Subcutaneous abdominal adipose tissue (tissue), 5 donors: ENCODE data around the gene HMGN1.

Experiments used
- H3K27ac ChIP-seq: one replicate; pipeline ENCODE4 v1.7.0; 2013; ENCODE audit warnings: low read depth, mild to moderate bottlenecking, inconsistent platforms, low read length, moderate library complexity
- H3K27me3 ChIP-seq, 5 donors: one replicate each; pipeline ENCODE4 v1.7.0; 2013; ENCODE audit warnings: low read length in 5 of 5, inconsistent platforms in 1 of 5; ENCODE audit not compliant: control insufficient read depth in 5 of 5, insufficient read depth in 4 of 5
- H3K36me3 ChIP-seq, 5 donors: one replicate each; pipeline ENCODE4 v1.7.0; 2013; ENCODE audit warnings: low read length in 5 of 5; ENCODE audit not compliant: control insufficient read depth in 5 of 5, insufficient read depth in 5 of 5
- H3K4me1 ChIP-seq, 5 donors: one replicate each; pipeline ENCODE4 v1.7.0; 2013; ENCODE audit warnings: low read length in 5 of 5, mild to moderate bottlenecking in 3 of 5, moderate library complexity in 1 of 5; ENCODE audit not compliant: control insufficient read depth in 5 of 5, insufficient read depth in 5 of 5
- H3K4me3 ChIP-seq, 5 donors: one replicate each; pipeline ENCODE4 v1.7.0; 2013; ENCODE audit warnings: low read length in 5 of 5, low read depth in 1 of 5
- H3K9ac ChIP-seq, 5 donors: one replicate each; pipeline ENCODE4 v1.7.0; 2013; ENCODE audit warnings: low read length in 5 of 5, mild to moderate bottlenecking in 4 of 5, moderate library complexity in 3 of 5
- H3K9me3 ChIP-seq, 5 donors: one replicate each; pipeline ENCODE4 v1.7.0; 2013; ENCODE audit warnings: low read length in 5 of 5; ENCODE audit not compliant: control insufficient read depth in 5 of 5
- donor health status: healthy.
- donor health status: healthy.
- donor health status: healthy.
- donor health status: healthy.
- donor health status: healthy.

HMGN1 gene

GRCh38 chr21:39339231-39339630 is 9.7 kb downstream of the HMGN1 start:
- H3K9ac ChIP-seq = no peak overlapping the region
- H3K27ac ChIP-seq = no peak overlapping the region
- no peaks in the 10 kb centered on the region for H3K27me3 ChIP-seq
- H3K36me3 ChIP-seq = peaks cover 13 to 22% (median 15%) of the 10 kb centered on the region in 5 donors
- no peak overlapping the region for H3K4me3 ChIP-seq
- H3K4me1 ChIP-seq = no peaks in the 10 kb centered on the region
- no peaks in the 10 kb centered on the region for H3K9me3 ChIP-seq

- no peaks in the 10 kb centered on the region for H3K9me3 ChIP-seq
- no peaks in the 10 kb centered on the region for H3K4me1 ChIP-seq
- H3K4me3 ChIP-seq = no peak overlapping the region
- no peaks in the 10 kb centered on the region for H3K27me3 ChIP-seq
- peaks cover under 1 to 9% (median 4%) of the 10 kb centered on the region in 5 donors for H3K36me3 ChIP-seq
- no peak overlapping the region for H3K27ac ChIP-seq
- no peak overlapping the region for H3K9ac ChIP-seq
These were observed 12.4 kb downstream of the HMGN1 start for GRCh38 chr21:39336457-39337008.

- H3K9me3 ChIP-seq = no peaks in the 10 kb centered on the region
- H3K4me1 ChIP-seq = no peaks in the 10 kb centered on the region
- H3K27ac ChIP-seq = no peak overlapping the region
- H3K4me3 ChIP-seq = no peak overlapping the region
- no peaks in the 10 kb centered on the region for H3K36me3 ChIP-seq
- no peak overlapping the region for H3K9ac ChIP-seq
- no peaks in the 10 kb centered on the region for H3K27me3 ChIP-seq
These were observed 14.3 kb downstream of the HMGN1 start for GRCh38 chr21:39334611-39335010.

GRCh38 chr21:39332175-39332574 is 16.7 kb downstream of the HMGN1 start:
- no peak overlapping the region for H3K9ac ChIP-seq
- no peaks in the 10 kb centered on the region for H3K4me1 ChIP-seq
- no peak overlapping the region for H3K4me3 ChIP-seq
- H3K27ac ChIP-seq = no peak overlapping the region
- H3K36me3 ChIP-seq = no peaks in the 10 kb centered on the region
- H3K27me3 ChIP-seq = peaks cover 0 to under 1% (median 0%) of the 10 kb centered on the region in 5 donors
- H3K9me3 ChIP-seq = no peaks in the 10 kb centered on the region

GRCh38 chr21:39330001-39330400 is 18.9 kb downstream of the HMGN1 start:
- H3K9ac ChIP-seq = no peak overlapping the region
- no peak overlapping the region for H3K4me3 ChIP-seq
- no peaks in the 10 kb centered on the region for H3K4me1 ChIP-seq
- peaks cover 0 to 5% (median 0%) of the 10 kb centered on the region in 5 donors for H3K27me3 ChIP-seq
- no peaks in the 10 kb centered on the region for H3K36me3 ChIP-seq
- no peak overlapping the region for H3K27ac ChIP-seq
- H3K9me3 ChIP-seq = no peaks in the 10 kb centered on the region

GRCh38 chr21:39327727-39328126 is 21.2 kb downstream of the HMGN1 start:
- no peak overlapping the region for H3K4me3 ChIP-seq
- H3K9ac ChIP-seq = no peak overlapping the region
- H3K36me3 ChIP-seq = no peaks in the 10 kb centered on the region
- peaks cover 0 to 5% (median 0%) of the 10 kb centered on the region in 5 donors for H3K27me3 ChIP-seq
- no peaks in the 10 kb centered on the region for H3K9me3 ChIP-seq
- H3K27ac ChIP-seq = no peak overlapping the region
- no peaks in the 10 kb centered on the region for H3K4me1 ChIP-seq

GRCh38 chr21:39326607-39327307 is 22.1 kb downstream of the HMGN1 start:
- no peak overlapping the region for H3K9ac ChIP-seq
- no peak overlapping the region for H3K4me3 ChIP-seq
- H3K27ac ChIP-seq = no peak overlapping the region

GRCh38 chr21:39325458-39325857 is 23.4 kb downstream of the HMGN1 start:
- H3K27ac ChIP-seq = no peak overlapping the region
- no peak overlapping the region for H3K4me3 ChIP-seq
- no peaks in the 10 kb centered on the region for H3K36me3 ChIP-seq
- no peak overlapping the region for H3K9ac ChIP-seq
- no peaks in the 10 kb centered on the region for H3K4me1 ChIP-seq
- peaks cover 0 to 5% (median 0%) of the 10 kb centered on the region in 5 donors for H3K27me3 ChIP-seq
- H3K9me3 ChIP-seq = no peaks in the 10 kb centered on the region

More at GRCh38 chr21:39326607-39327307, 22.1 kb downstream of the HMGN1 start:
- no peaks in the 10 kb centered on the region for H3K9me3 ChIP-seq
- H3K27me3 ChIP-seq = peaks cover 0 to 5% (median 0%) of the 10 kb centered on the region in 5 donors
- no peaks in the 10 kb centered on the region for H3K4me1 ChIP-seq
- no peaks in the 10 kb centered on the region for H3K36me3 ChIP-seq

- H3K4me1 ChIP-seq = peaks cover 6 to 14% (median 9%) of the 10 kb centered on the region in 5 donors
- no peaks in the 10 kb centered on the region for H3K27me3 ChIP-seq
- no peak overlapping the region for H3K4me3 ChIP-seq
- H3K9ac ChIP-seq = no peak overlapping the region
- no peak overlapping the region for H3K27ac ChIP-seq
- no peaks in the 10 kb centered on the region for H3K36me3 ChIP-seq
- H3K9me3 ChIP-seq = no peaks in the 10 kb centered on the region
These were observed 27.5 kb downstream of the HMGN1 start for GRCh38 chr21:39321424-39321823.

- H3K9ac ChIP-seq = no peak overlapping the region
- H3K27me3 ChIP-seq = no peaks in the 10 kb centered on the region
- no peaks in the 10 kb centered on the region for H3K9me3 ChIP-seq
- no peak overlapping the region for H3K4me3 ChIP-seq
- no peaks in the 10 kb centered on the region for H3K36me3 ChIP-seq
- H3K27ac ChIP-seq = no peak overlapping the region
- peaks cover 6 to 14% (median 9%) of the 10 kb centered on the region in 5 donors for H3K4me1 ChIP-seq
These were observed 29.0 kb downstream of the HMGN1 start for GRCh38 chr21:39319814-39320332.
